GM23248 (cell line): ENCODE measurements around the gene ZDHHC1.

Experiments
- EZH2 ChIP-seq: fragments of 200-600 bp; sonication (generic); IDR thresholded peaks from 2 replicates; pipeline ENCODE4 v1.6.1; 2018; ENCODE audit warnings: antibody characterized with exemption, mild to moderate bottlenecking; ENCODE audit not compliant: insufficient read depth, poor library complexity, severe bottlenecking
- EZH2phosphoT487 ChIP-seq: fragments of 200-600 bp; sonication (generic); IDR thresholded peaks from 2 replicates; pipeline ENCODE4 v1.6.1; 2018; ENCODE audit warnings: antibody characterized with exemption, moderate library complexity, mild to moderate bottlenecking, low read depth; ENCODE audit not compliant: insufficient read depth

GRCh38 chr16:67419502-67419901 is 3.2 kb upstream of the ZDHHC1 start:
- no peak for TF ChIP-seq EZH2
- TF ChIP-seq EZH2phosphoT487 = no peak
